ENCODE measurements around the gene RS1.

The RS1 gene

GRCh38 chrX:18643853-18644252 lies 28.1 kb downstream of the RS1 start:
- no peaks in the 10 kb centered on the region for H3K9me3 Mint-ChIP-seq
- no peak overlapping the region for H3K4me3 Mint-ChIP-seq
- H3K27ac Mint-ChIP-seq: no peak overlapping the region
- no peaks in the 10 kb centered on the region for H3K4me1 Mint-ChIP-seq (ENCODE audit: low read depth)
- no peaks in the 10 kb centered on the region for H3K27me3 Mint-ChIP-seq
- H3K36me3 Mint-ChIP-seq (ENCODE audit: low read depth): no peaks in the 10 kb centered on the region

DNA sequence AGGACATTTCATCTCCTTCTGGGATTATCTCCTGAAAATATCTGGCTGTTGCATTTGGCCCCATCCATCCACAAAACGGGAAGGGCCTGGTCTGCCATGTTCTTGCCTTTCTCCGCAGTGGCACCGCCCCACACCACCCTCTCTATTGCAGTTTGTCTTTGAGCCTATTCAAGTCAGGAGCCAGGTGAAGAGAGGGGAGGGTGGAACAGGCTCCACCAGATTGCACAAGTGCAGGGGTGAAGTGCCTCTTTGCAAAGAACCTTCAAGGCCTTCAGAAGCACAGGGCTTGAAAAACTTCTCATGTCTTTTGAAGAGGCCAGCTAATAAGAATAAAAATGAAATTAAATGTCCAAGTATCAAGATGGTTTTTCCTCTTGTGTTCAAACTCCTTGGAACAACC lies 28.7 kb downstream of the RS1 start:
- no peak overlapping the region for H3K27ac Mint-ChIP-seq

GRCh38 chrX:18640686-18641085 lies 31.2 kb downstream of the RS1 start:
- no peaks in the 10 kb centered on the region for H3K4me1 Mint-ChIP-seq (ENCODE audit: low read depth)
- H3K9me3 Mint-ChIP-seq: no peaks in the 10 kb centered on the region
- no peak overlapping the region for H3K27ac Mint-ChIP-seq
- H3K36me3 Mint-ChIP-seq (ENCODE audit: low read depth): no peaks in the 10 kb centered on the region
- H3K27me3 Mint-ChIP-seq: no peaks in the 10 kb centered on the region
- no peak overlapping the region for H3K4me3 Mint-ChIP-seq

More for the DNA sequence above, 28.7 kb downstream of the RS1 start:
- Mint-ChIP-seq H3K9me3 (no peaks in the 10 kb centered on the region), H3K4me1 (ENCODE audit: low read depth) (no peaks in the 10 kb centered on the region), H3K4me3 (no peak overlapping the region), H3K36me3 (ENCODE audit: low read depth) (no peaks in the 10 kb centered on the region), H3K27me3 (no peaks in the 10 kb centered on the region)

DNA sequence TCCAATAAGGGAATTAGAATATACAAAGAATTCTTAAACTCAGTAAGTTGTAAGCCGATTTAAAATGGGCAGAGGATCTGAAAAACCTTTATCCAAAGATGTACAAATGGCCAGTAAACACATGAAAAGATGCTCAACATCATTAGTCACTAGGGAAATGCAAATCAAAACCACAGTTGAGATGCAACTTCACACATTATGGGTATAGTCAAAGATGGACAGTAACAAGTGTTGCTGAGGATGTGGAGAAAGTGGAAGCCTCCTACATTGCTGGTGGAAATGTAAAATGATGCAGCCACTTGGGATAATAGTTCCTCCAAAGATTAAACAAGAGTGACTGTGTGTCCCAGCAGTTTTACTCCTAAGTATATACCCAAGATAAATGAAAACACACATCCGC lies 32.6 kb downstream of the RS1 start:
- no peak overlapping the region for H3K4me3 Mint-ChIP-seq
- no peaks in the 10 kb centered on the region for H3K36me3 Mint-ChIP-seq (ENCODE audit: low read depth)
- H3K9me3 Mint-ChIP-seq: no peaks in the 10 kb centered on the region
- H3K4me1 Mint-ChIP-seq (ENCODE audit: low read depth): no peaks in the 10 kb centered on the region
- H3K27me3 Mint-ChIP-seq: no peaks in the 10 kb centered on the region
- no peak overlapping the region for H3K27ac Mint-ChIP-seq

DNA sequence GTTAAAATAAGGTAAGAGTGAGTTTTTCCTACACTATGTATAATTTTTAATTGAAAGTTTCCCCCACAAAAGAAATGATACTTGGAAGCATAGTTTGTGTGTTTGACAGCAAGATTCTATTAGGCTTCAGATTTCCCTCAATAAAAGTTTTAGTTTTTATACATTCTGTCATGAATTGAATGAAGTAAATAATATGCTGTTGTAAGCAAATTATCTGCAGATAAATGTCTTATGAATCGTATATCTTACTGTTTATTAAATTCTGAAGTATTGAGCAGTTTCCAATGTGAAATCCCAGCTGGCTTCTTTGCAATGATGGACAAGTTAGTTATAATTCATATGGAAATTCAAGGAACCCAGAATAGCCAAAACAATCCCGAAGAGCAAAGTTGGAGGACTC lies 33.5 kb downstream of the RS1 start:
- Mint-ChIP-seq H3K27ac (no peak overlapping the region), H3K27me3 (no peaks in the 10 kb centered on the region), H3K9me3 (no peaks in the 10 kb centered on the region), H3K36me3 (ENCODE audit: low read depth) (no peaks in the 10 kb centered on the region), H3K4me1 (ENCODE audit: low read depth) (no peaks in the 10 kb centered on the region), H3K4me3 (no peak overlapping the region)

DNA sequence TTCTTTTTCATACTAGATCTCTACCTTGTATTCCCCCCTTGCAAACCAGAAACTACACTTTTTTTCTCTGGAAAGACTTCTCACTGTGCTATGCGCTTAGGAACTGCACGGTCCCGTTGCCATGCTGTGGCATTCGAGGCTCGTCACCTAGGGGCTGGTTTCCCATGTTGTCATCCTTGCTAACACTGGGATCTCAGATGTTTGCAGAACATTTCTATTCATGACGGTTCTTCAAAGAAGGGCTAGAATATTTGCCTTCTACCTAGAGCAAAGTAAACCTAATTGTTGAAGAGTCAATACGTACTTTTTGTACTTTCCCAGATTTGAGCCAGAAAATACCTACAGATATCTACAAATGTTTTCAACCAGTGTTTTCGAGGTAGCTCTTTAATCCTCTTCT lies 41.0 kb downstream of the RS1 start:
- Mint-ChIP-seq H3K36me3 (ENCODE audit: low read depth) (no peaks in the 10 kb centered on the region), H3K9me3 (no peaks in the 10 kb centered on the region), H3K4me3 (no peak overlapping the region), H3K4me1 (ENCODE audit: low read depth) (no peaks in the 10 kb centered on the region), H3K27ac (no peak overlapping the region), H3K27me3 (no peaks in the 10 kb centered on the region)

GRCh38 chrX:18624599-18624998 lies 47.3 kb downstream of the RS1 start:
- Mint-ChIP-seq H3K36me3 (ENCODE audit: low read depth) (no peaks in the 10 kb centered on the region), H3K4me3 (no peak overlapping the region), H3K27ac (no peak overlapping the region), H3K4me1 (ENCODE audit: low read depth) (no peaks in the 10 kb centered on the region), H3K9me3 (no peaks in the 10 kb centered on the region), H3K27me3 (no peaks in the 10 kb centered on the region)

- Mint-ChIP-seq H3K4me1 (ENCODE audit: low read depth) (no peaks in the 10 kb centered on the region), H3K9me3 (no peaks in the 10 kb centered on the region), H3K4me3 (no peak overlapping the region), H3K27me3 (no peaks in the 10 kb centered on the region), H3K36me3 (ENCODE audit: low read depth) (no peaks in the 10 kb centered on the region), H3K27ac (no peak overlapping the region)
Observed at GRCh38 chrX:18620349-18620748, 51.6 kb downstream of the RS1 start.

DNA sequence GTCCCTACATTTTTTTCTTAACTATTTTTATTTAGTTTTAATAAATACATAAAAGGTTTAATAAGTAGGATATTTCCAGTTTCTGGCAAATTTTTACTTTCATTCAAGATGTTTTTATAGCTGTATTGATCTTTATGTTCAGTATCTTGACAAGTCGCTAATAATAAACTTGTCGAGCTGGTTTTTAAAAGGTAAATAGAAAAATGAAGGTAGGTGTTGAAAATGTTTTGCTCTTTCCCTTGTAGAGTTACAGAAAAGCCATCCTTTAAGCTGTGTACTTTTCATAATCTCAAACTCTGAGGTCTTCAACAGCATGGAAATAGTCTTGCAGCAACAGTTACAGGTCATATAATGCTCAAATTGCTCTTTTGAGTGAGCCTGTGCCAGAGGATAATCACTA lies 52.6 kb downstream of the RS1 start:
- H3K36me3 Mint-ChIP-seq (ENCODE audit: low read depth): peaks cover 4% of the 10 kb centered on the region
- no peaks in the 10 kb centered on the region for H3K9me3 Mint-ChIP-seq
- H3K27ac Mint-ChIP-seq: no peak overlapping the region
- no peak overlapping the region for H3K4me3 Mint-ChIP-seq
- no peaks in the 10 kb centered on the region for H3K4me1 Mint-ChIP-seq (ENCODE audit: low read depth)
- no peaks in the 10 kb centered on the region for H3K27me3 Mint-ChIP-seq

DNA sequence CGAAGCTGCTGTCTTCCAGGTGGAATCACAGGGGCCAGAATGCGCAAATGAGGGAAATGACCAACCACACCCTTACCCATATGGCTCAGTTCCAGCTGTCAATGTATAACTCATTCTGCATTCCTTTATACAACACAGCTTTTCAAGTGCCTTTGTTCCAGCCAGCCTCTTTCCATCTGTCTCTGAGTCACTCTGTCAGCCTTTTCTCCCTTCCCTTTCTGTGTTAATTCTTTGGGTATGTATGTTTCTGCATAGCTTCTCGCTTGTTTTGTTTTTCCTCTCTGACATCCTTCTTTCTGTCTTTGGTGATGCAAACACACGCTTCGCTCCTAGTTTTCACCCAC lies 54.5 kb downstream of the RS1 start:
- Mint-ChIP-seq H3K27me3 (no peaks in the 10 kb centered on the region), H3K9me3 (no peaks in the 10 kb centered on the region), H3K36me3 (ENCODE audit: low read depth) (peaks cover 7% of the 10 kb centered on the region), H3K4me1 (ENCODE audit: low read depth) (no peaks in the 10 kb centered on the region), H3K4me3 (no peak overlapping the region), H3K27ac (no peak overlapping the region)

DNA sequence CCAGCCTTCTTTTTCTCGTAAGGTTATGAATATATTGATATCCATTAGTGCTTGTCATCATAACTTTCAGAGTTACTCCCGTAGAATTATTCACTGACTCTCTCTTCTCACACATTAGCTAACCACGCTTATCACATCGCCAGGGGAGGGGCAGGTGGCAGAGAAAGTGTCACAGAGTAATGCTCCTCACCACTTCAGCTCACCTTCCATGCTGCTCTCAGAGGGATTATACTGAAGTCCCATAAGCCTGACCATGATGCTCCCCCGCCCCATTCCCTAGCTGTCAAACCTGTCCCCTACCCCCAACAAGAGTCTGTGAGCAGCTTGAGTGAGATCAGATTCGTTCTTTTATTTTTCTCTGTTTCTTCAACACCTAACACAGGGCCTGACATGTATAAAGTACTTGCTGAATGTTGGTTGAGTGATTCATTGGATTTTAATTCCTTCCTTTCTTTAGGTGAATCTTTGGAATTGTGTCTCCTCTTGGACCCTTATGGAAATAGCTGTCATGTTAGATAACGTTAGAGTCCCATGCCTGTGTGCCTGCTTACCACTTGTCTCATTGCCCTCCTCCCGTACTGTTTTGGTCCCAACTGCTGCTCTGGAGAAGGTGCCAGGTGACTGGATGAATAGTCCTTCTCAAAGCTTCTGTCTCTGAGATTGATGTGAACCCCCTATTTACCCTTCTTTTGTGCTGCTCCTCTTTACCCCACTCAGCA lies 55.1 kb downstream of the RS1 start:
- Mint-ChIP-seq H3K27me3 (no peaks in the 10 kb centered on the region), H3K9me3 (no peaks in the 10 kb centered on the region), H3K4me1 (ENCODE audit: low read depth) (no peaks in the 10 kb centered on the region), H3K4me3 (no peak overlapping the region), H3K27ac (no peak overlapping the region), H3K36me3 (ENCODE audit: low read depth) (peaks cover 7% of the 10 kb centered on the region)

GRCh38 chrX:18613930-18614639 lies 57.8 kb downstream of the RS1 start:
- H3K27me3 Mint-ChIP-seq: no peaks in the 10 kb centered on the region
- no peaks in the 10 kb centered on the region for H3K4me1 Mint-ChIP-seq (ENCODE audit: low read depth)
- H3K4me3 Mint-ChIP-seq: no peak overlapping the region
- H3K9me3 Mint-ChIP-seq: no peaks in the 10 kb centered on the region
- H3K27ac Mint-ChIP-seq: no peak overlapping the region
- peaks cover 16% of the 10 kb centered on the region for H3K36me3 Mint-ChIP-seq (ENCODE audit: low read depth)

DNA sequence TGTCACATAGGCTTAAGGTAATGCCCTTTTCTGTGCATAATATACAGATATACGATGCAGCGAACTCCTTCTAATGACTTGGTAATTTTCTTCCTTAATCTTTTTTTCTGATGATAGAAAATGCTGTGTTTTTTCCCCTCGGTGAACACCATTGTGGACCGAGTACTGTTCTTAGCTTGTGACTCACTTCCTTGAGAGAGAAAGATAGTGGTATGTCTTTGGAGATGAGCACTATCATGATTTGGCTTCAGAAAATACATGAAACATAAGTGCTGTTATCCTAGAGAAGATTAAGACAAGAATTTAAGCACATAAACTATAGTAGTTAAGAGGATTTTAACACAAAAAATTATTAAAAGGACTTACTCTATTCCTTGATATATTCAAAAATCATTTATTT lies 63.9 kb downstream of the RS1 start:
- H3K36me3 Mint-ChIP-seq (ENCODE audit: low read depth): peaks cover 21% of the 10 kb centered on the region
- no peaks in the 10 kb centered on the region for H3K4me1 Mint-ChIP-seq (ENCODE audit: low read depth)
- H3K27me3 Mint-ChIP-seq: no peaks in the 10 kb centered on the region
- no peaks in the 10 kb centered on the region for H3K9me3 Mint-ChIP-seq
- H3K4me3 Mint-ChIP-seq: no peak overlapping the region
- no peak overlapping the region for H3K27ac Mint-ChIP-seq

DNA sequence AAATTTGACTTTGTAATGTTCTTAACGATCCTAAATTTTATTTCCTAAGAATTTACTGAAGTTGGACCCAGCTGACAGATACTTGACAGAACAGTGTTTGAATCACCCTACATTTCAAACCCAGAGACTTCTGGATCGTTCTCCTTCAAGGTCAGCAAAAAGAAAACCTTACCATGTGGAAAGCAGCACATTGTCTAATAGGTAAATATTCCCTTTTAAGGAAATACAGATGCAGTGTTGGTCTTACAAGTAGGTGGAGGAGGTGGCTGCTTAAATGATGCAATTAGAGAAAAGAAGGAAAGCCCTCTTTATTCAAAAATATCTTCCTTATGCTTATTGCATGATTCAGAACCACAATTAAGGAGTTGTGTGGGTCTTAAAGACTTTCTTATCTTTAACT lies 73.5 kb downstream of the RS1 start:
- Mint-ChIP-seq H3K4me1 (ENCODE audit: low read depth) (no peaks in the 10 kb centered on the region), H3K27me3 (no peaks in the 10 kb centered on the region), H3K9me3 (no peaks in the 10 kb centered on the region), H3K4me3 (no peak overlapping the region), H3K27ac (no peak overlapping the region), H3K36me3 (ENCODE audit: low read depth) (no peaks in the 10 kb centered on the region)

DNA sequence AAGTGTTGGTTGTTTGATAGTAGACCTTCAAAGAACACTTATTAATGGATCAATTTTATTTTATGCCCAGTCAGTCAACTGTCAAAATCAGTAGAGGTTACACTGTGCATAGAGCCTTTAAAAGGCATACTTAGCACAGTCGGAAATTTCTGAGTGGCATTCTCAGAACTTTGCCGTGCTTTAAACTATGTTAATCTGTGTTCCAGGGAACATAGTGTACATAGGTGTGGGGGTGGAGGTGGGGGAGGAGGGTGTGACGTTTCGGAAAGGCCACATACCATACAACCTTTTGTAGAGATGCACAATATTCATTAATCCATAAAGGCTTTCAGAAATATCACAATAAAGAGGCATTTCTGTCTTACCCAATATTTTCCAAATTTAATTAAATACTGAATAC lies 75.8 kb downstream of the RS1 start:
- peaks cover 5% of the 10 kb centered on the region for H3K36me3 Mint-ChIP-seq (ENCODE audit: low read depth)
- H3K27ac Mint-ChIP-seq: no peak overlapping the region
- H3K4me1 Mint-ChIP-seq (ENCODE audit: low read depth): no peaks in the 10 kb centered on the region

GRCh38 chrX:18594079-18594478 lies 77.8 kb downstream of the RS1 start:
- Mint-ChIP-seq H3K4me3 (no peak overlapping the region), H3K27me3 (no peaks in the 10 kb centered on the region), H3K36me3 (ENCODE audit: low read depth) (peaks cover 12% of the 10 kb centered on the region), H3K4me1 (ENCODE audit: low read depth) (no peaks in the 10 kb centered on the region), H3K9me3 (no peaks in the 10 kb centered on the region), H3K27ac (no peak overlapping the region)

More for the DNA sequence above, 75.8 kb downstream of the RS1 start:
- H3K27me3 Mint-ChIP-seq: no peaks in the 10 kb centered on the region
- no peaks in the 10 kb centered on the region for H3K9me3 Mint-ChIP-seq
- no peak overlapping the region for H3K4me3 Mint-ChIP-seq

Measured in stimulated activated naive CD8-positive, alpha-beta T cell treated with anti-CD3 and anti-CD28 coated beads, Interleukin-15, Interleukin-2, amounts not matched to agents 100 ng/mL and 50 ng/mL, for 24 hours (primary cell).